ENCODE data around the gene DNAAF1. TPM values are rescaled to one million over a fixed set of nuclear protein-coding genes. Genes with fewer than 3 reads are reported as not detected.

DNAAF1 gene
- total RNA-seq, 4 donors from 2014 or later, result 0.20 to 1.1 (median 0.90) TPM; not detected in 1

DNA sequence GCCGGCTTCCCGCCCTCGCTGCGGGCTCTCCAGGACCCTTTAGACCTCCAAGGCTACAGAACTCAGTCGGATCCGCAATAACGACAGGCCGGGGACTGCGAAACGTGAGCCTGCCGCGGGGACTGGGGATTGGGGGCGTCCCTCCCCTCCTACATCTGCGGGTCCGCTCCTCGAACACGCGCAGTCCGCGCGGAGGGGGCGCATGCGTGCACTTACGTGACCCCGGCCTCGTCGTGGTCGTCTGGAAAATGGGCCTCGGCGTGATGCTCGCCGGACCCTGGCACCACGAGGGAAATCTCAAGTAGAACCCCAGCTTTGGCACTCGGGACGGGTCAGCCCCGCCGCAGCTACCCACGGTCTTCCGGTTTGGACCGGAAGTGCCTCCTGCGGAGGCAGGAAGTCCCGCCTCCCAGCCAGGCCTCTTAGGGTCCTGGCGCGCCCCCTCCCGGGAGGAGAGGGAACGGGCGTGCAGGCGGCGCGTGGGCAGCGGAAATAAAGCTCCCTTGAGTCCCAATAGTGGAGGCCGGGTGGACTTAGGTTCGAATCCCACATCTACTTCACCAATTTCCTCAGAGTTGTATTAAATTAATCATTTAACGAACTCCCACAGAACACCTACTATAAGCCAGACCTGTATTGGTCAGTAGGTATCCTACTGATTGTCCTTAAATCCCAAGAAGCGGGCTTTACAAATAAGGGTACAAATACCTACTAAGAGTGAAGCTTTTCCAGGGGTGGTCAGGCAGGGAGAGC is 41.8 kb downstream of the DNAAF1 start, which contains the start of gene TAF1C:
Gene TAF1C (minus strand): TSS at position 373 of the 753 bp plus-strand sequence. CDS start 2,069 bp downstream, outside the sequence.
- peak; percentile 92 for DNase-seq (ENCODE audit: low spot score in 2 of 2)
- Histone ChIP-seq H3K27ac (peak within 1 kb of the TSS; percentile 49 to 91 (median 80)), H3K4me3 (peak within 1 kb of the TSS; percentile 82 to 98 (median 93)), H3K27me3 (no peaks in the 10 kb centered on the region), H3K9me3 (no peaks in the 10 kb centered on the region), H3K4me1 (peaks cover 0 to 31% (median 6%) of the 10 kb centered on the region in 4 donors), H3K36me3 (peaks cover 0 to 33% (median 0%) of the 10 kb centered on the region in 3 donors)
- TF ChIP-seq EP300 (IDR thresholded peaks at IDR 0.05), result peak; percentile 72 to 78
- TF ChIP-seq CTCF (IDR thresholded peaks at IDR 0.05), result peak; percentile 96 to 99 (median 98)
- TF ChIP-seq POLR2A (IDR thresholded peaks at IDR 0.05), result no peak
- WGBS, 2 donors, result 2 to 6% methylated on average over 18 to 55 of the region's 55 CpGs

GRCh38 chr16:84190731-84191388 is 45.8 kb downstream of the DNAAF1 start, which contains the start of gene ADAD2:
ADAD2 (plus strand) TSS chr16:84191157; CDS start chr16:84191231, 74 bp downstream.
- Histone ChIP-seq H3K4me1 (peaks cover 0 to 9% (median 5%) of the 10 kb centered on the region in 4 donors), H3K27me3 (peaks cover 0 to 10% of the 10 kb centered on the region in 2 donors), H3K36me3 (no peaks in the 10 kb centered on the region), H3K4me3 (no peak within 1 kb of the TSS), H3K9me3 (no peaks in the 10 kb centered on the region), H3K27ac (no peak within 1 kb of the TSS)
- no peak for TF ChIP-seq POLR2A (IDR thresholded peaks at IDR 0.05)
- TF ChIP-seq EP300 (IDR thresholded peaks at IDR 0.05), result no peak
- no peak for TF ChIP-seq CTCF (IDR thresholded peaks at IDR 0.05)
- no peak for DNase-seq (ENCODE audit: low spot score in 2 of 2)
- 91% methylated on average over 43 to 46 of the region's 47 CpGs for WGBS, 2 donors

- Histone ChIP-seq H3K9me3 (no peaks in the 10 kb centered on the region), H3K27ac (no peak overlapping the region), H3K36me3 (no peaks in the 10 kb centered on the region), H3K4me1 (peaks cover 0 to 4% (median 0%) of the 10 kb centered on the region in 4 donors), H3K27me3 (peaks cover 0 to 10% of the 10 kb centered on the region in 2 donors), H3K4me3 (no peak overlapping the region)
- no peak for DNase-seq (ENCODE audit: low spot score in 2 of 2)
- WGBS, 2 donors, result 92 to 97% methylated on average over 15 to 16 of the region's 16 CpGs
- no peak for TF ChIP-seq CTCF (IDR thresholded peaks at IDR 0.05)
- no peak for TF ChIP-seq POLR2A (IDR thresholded peaks at IDR 0.05)
- no peak for TF ChIP-seq EP300 (IDR thresholded peaks at IDR 0.05)
Measured at GRCh38 chr16:84191466-84191865, 46.4 kb downstream of the DNAAF1 start.

DNA sequence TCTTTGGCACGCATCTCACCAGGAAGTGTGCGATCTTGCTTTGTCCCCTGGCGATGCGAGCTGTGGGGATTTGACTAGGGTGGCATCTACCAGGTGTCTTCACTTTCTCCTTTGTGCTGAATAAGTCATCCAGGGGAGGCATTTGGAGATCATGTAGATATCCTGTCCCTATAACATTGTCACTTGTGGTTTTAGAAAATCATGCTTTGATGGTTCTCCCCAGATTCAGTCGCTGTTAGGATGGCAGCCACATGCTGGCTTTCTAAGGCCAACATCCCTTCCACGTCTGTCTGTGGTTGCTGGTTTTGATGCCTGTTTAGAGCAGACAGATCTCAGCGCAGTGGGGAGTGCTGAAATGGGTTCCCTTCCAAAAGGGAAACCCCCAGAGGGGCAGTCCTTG is 48.4 kb downstream of the DNAAF1 start:
- no peak overlapping the region for H3K4me3 ChIP-seq
- no peaks in the 10 kb centered on the region for H3K36me3 ChIP-seq
- H3K4me1 ChIP-seq, result peaks cover 0 to 2% (median 0%) of the 10 kb centered on the region in 4 donors
- H3K27me3 ChIP-seq, result peaks cover 0 to 10% of the 10 kb centered on the region in 2 donors
- TF ChIP-seq POLR2A (IDR thresholded peaks at IDR 0.05) (no peak), EP300 (IDR thresholded peaks at IDR 0.05) (no peak), CTCF (IDR thresholded peaks at IDR 0.05) (no peak)
- no peaks in the 10 kb centered on the region for H3K9me3 ChIP-seq
- 79% methylated on average over 7 of the region's 7 CpGs for WGBS, 2 donors
- no peak overlapping the region for H3K27ac ChIP-seq
- no peak for DNase-seq (ENCODE audit: low spot score in 2 of 2)

GRCh38 chr16:84194018-84194417 is 48.9 kb downstream of the DNAAF1 start:
- Histone ChIP-seq H3K4me1 (peaks cover 0 to 8% (median 0%) of the 10 kb centered on the region in 4 donors), H3K9me3 (no peaks in the 10 kb centered on the region), H3K36me3 (no peaks in the 10 kb centered on the region), H3K27ac (no peak overlapping the region), H3K4me3 (no peak overlapping the region), H3K27me3 (peaks cover 0 to 10% of the 10 kb centered on the region in 2 donors)
- 84 to 88% methylated on average over 11 of the region's 11 CpGs for WGBS, 2 donors
- no peak for DNase-seq (ENCODE audit: low spot score in 2 of 2)
- no peak for TF ChIP-seq POLR2A (IDR thresholded peaks at IDR 0.05)
- TF ChIP-seq CTCF (IDR thresholded peaks at IDR 0.05), result no peak
- TF ChIP-seq EP300 (IDR thresholded peaks at IDR 0.05), result no peak

Measured in tibial nerve (tissue), 4 donors.